HG03066 (cell line): ENCODE data around the gene CNTNAP2.

Source experiments
- ATAC-seq: cut with Tn5 transposase; IDR thresholded peaks from one replicate; pipeline ENCODE4 v1.9.1; 2021; ENCODE audit warnings: low read depth; ENCODE audit not compliant: unreplicated experiment

The CNTNAP2 gene

DNA sequence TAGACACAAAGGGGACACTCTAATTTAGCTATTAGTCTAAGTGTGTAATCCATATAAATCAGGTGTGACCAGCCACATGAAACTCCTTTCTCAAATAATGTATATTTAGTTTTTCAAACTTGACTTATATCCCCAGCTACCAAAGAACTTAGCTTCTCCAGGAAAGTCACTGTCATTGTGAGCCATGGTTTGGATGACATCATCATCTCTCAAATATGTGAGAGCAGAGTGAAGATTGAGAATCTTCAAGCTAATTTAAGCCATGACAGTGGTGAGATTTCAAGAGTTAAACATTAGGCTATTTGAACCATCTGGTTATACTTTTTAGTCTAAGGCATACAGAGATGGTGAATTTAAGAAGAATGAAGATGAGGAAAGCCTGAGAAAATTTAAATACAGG lies 1165.6 kb downstream of the CNTNAP2 start:
- no peak for ATAC-seq

DNA sequence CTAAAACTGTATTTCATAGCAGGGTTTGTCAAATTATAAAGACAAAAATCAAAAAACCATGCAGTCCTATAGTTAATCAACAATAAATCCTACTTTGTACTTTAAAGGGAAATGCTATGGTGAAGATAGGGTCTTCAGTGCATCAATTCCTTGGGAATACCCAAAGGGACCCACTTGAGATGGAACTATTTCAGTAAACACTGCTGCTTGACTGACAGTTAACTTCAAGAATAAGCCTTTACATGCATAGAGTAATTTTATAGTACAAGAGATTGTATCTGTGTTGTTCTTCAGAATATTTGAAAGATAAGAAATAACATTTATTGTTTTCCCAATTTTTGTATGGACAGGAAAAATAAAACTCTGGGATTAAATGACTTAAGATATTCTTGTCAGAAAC lies 1179.6 kb downstream of the CNTNAP2 start:
- ATAC-seq, result no peak

DNA sequence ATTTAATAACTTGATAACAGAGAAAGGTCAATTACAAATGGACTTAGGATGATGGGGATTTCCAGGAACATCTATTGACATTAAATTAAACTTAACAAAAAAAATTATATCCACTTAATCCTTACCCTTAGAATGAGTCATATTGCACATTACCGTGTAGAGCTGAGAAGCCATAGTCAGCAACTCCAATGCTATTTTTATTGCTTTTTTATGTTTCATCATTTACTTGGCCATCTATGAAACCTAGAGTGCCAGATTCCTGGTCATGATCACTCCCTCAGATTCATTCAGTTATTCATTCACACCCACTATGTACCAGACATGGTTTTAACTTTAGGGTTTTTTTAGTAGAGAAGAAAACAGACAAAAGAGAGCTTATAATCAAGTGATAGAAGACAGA lies 1180.4 kb downstream of the CNTNAP2 start:
- no peak for ATAC-seq

DNA sequence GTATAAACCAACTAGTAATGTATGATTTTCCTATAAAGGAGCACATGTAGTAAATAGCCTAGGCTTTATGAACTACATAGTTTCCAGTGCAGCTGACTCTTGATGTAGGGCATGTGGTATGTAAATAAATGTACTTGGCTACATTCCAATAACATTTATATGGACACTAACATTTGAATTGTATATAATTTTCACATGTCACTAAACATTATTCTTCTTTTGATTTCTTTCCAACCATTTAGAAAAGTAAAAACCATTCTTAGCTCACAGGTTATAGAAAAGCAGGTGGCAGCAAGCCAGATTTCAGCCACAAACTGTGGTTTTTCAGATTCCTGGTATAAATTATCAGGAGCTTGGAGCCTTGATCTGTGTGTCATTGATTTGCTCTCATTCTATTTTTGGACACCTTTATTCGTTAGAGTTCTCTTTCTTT lies 1182.0 kb downstream of the CNTNAP2 start:
- no peak for ATAC-seq

DNA sequence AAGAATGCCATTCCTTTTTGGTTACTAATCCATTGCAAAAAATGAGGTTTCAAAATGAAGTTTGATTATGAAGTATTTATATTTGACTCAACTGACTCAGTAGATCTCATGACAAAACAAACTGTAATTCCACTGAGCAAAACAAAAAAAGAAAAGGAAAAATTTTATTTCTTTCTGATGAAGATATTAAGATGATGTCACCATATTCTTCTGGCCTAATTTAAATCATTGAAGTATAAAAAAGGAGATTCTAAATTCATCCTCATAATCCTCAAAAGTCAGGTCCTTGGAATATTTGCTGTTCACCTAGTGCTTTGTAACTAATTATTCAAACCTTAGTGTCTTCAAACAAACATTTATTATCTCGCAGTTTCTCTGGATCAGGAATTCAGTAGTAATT lies 1183.7 kb downstream of the CNTNAP2 start:
- no peak for ATAC-seq

DNA sequence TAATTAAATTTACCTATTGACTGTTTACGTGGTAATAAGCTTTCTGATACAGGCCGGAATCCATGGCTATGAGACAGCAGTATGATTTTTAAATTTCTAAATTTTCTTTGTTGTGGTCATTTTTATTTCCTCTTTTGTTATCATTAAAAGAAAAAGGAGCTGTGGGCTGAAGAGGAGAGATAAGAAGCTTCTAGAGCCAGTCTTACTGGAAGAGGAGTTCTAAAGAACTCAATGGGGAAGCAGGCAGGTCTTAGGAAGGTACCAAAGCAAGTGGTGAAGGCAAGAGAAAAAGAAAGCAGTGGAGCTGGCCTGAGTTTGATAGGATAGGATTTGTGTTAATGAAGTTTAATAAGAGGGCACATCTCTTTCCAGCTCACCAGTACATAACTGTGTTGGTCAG lies 1187.8 kb downstream of the CNTNAP2 start:
- no peak for ATAC-seq

DNA sequence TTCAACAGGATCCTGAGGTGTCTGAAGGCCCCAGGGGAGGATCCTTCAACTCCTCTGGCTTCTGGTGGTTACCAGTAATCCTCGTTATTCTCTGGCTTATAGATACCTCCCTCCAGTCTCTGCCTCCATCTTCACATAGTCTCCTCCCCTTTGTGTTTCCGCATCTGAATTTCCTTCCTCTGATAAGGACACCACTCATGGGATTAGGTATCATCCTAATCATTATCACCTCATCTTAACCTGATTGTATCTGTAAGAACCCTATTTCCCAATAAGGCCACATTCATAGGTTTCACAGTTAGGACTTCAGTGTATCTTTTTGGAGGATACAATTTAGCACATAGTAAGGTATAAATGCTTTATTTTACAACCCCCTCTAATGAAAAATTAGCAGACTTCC lies 1189.2 kb downstream of the CNTNAP2 start:
- no peak for ATAC-seq

DNA sequence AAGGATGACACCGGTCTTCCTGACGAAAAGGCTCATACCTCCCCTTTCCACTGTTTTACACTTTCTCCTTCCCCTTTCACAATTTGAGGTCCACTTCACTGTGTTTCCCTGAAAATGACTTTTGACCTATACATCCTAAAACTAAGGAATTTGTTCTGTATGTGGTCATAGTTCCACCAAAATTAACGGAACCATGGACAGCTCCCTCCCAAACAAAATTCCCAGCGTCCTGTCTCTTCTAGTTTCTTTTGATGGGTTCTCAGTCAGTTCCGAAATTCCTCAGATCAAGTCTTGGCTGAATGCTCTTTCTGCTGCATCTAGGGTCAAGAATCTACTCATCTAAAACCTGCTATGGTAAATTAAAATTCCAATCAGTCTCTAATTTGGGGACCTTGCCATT lies 1191.9 kb downstream of the CNTNAP2 start:
- ATAC-seq, result no peak

DNA sequence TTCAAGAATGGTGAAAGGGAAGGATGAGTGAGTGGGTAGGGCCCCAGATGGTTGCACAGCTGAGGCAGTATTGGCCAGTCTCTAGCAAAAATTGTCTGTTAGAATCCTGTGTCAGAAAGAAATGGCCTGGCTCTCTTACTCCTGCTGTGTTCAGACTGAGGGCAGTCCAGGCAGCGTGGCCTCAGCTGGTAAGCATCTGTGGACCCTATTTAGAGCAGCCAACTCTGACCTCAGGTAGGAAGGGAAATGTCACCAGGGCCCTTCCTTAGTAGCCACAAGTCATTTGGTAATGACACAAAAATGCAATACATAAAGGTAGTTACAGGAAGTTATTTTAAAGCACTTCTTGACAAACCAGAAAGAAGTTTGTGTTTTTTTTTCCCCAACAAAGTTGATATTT lies 1194.7 kb downstream of the CNTNAP2 start:
- ATAC-seq, result no peak

DNA sequence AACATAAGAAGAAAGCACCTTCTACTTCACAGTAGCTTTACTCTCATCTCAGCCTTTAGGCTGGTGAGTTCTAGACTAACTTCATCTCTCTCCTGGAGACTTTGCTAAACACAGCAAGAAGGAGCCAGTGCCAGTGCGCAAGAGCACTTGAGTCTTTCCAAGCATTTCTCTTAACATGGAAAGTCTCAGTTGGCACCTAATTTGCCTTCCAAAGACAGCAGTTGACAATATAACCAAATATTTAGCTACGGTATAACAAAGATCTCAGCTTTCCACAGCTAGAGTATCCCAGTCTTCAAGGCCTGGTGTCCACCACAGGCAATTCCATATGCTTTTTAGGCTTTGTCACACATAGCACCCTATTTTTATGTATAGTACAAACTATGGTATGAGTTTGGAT lies 1204.9 kb downstream of the CNTNAP2 start:
- ATAC-seq, result no peak

DNA sequence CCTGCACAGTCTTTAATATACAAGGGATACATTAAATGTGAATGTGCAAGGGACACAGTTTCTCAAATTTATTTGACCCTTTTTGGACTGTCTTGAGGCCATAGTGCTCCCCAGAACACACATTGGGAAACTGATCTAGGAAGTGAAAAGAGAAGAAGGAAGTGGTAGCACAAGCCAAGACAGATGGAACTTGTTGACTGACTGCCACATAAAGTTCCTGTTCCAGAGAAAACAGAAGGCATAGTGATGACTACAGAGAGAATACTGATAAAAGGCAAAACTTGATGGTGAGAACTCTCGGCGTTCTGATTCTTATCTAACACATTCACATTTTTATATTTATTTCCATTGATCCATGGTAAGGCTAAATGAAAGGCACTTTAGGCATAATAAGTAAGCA lies 1216.4 kb downstream of the CNTNAP2 start:
- ATAC-seq, result no peak

DNA sequence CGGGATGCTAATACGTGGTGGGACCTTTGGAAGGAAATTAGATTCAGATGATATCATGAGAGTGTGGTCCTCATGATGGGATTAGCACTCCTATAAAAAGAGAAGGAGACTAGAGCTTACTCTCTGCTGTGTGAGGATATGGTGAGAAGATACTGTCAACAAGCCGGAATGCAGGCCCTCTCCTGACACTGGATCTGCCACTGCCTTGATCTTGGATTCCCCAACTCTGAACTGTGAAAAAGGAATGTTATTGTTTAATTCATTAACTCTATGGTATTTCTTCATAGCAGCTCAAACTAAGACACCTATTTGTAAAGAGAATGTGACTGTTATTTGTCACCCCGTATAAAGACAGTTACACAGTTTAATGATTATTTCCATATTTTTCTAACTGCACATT lies 1246.5 kb downstream of the CNTNAP2 start:
- no peak for ATAC-seq

DNA sequence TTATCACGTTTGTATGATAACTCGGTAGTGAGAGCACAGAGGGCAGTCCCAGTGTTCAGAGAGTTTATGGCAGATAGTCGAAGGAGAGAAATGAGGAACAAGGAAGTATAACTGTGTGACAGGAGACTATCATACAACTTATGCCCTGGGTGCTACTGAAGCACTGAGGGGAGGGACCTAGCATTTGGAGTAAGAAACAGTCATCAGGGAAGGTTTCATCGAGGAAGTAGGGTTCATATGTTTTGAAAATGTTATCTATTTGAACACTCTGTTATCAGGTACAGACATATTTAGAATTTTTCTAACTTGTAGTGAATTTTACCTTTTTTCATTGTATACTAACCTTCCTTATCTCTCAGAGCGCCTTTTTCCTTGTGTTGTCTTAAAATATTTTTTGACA lies 1259.6 kb downstream of the CNTNAP2 start:
- ATAC-seq, result no peak

DNA sequence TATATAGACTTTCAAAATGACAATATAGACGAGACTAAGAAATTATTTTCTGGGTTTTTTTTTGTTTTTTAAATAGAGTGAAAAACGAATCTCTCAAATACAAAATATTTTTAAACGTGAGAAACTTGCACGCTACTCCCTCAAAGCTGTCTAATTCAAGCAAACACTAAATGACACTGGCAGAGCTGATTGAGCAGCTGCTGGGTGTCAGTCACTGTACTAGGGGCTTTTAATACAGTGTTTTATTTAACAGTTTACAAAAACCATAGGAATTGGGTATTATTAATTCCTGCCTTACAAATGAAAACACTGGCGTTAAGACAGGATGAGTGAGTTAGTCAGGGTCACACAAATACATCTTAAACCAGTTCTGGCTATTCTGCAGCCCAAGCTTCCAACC lies 1264.3 kb downstream of the CNTNAP2 start:
- no peak for ATAC-seq

DNA sequence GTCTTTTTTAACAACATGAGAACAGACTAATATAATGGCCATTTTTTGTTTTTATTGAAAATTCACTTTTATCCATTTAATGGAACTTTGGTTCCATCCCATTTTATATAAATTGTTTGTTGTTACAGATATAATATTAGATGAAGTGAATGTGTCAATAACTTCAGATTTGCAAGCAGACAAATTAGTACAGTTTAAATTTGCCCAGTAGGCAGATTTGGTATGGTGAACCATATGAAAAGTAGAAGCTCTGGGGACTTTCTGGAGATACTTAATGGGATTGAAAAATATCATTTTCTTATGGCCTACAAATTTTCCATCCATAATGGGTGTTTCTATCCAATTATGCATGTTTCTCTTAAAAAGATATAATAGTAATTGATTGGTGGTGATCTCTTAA lies 1277.7 kb downstream of the CNTNAP2 start:
- no peak for ATAC-seq

DNA sequence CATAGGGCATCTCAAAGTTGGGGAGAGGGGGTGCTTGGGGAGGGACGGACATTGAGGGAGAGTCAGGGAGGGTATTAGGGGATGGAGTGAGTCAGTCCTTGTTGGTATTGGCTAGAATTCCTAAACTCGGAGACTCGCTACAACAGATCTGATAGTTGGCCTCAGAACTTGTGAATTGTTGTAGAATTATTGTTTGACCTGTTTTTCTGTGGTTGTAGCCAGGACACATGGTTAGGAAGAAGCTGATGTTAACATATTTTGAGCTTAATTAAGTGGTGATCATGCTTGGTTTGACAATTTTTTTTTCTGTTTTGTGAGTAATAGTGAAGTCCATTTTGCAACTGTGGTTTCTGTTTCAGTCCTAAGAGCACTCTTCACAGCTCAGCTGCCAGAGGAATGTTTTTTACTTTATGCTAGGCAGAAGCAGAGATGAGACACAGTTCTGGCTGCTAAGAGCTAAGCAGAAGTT lies 1283.7 kb downstream of the CNTNAP2 start:
- ATAC-seq, result no peak

DNA sequence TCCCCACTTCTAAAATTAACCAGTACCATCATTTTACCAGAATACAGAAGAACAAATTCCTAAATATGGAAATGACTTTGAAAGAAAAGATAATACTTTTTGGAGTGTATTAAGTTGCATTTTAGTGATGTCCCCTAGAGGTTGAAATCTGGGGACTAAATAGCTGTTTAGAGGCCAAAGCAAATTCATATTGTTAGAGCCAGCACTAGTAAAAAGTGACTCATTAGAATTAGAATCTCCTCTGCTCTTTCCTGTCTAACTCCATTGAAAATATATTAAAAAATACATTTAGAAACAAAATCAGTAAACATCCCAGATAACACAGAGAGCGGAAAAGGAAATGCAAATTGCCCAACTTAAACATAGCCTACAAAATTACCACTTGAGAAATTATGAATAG lies 1284.3 kb downstream of the CNTNAP2 start:
- ATAC-seq, result no peak

DNA sequence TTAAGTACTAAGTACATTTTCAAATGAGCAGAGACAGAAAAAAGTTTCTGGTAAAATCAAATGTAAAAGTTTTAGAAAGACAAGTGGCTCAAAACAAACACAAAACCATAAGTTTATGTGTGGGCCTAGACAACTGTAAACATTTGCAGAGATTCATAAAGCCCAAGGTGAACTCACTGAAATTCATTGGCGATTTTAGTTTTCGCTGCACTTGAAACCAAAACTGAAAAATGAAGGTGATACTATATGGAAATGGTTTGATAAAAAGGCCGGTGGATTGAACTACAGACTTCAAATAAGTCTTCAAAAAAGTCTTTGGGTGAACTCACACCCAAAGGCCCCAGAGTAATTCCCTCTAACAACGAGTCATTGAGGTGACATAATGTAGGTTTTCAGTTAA lies 1289.0 kb downstream of the CNTNAP2 start:
- no peak for ATAC-seq

DNA sequence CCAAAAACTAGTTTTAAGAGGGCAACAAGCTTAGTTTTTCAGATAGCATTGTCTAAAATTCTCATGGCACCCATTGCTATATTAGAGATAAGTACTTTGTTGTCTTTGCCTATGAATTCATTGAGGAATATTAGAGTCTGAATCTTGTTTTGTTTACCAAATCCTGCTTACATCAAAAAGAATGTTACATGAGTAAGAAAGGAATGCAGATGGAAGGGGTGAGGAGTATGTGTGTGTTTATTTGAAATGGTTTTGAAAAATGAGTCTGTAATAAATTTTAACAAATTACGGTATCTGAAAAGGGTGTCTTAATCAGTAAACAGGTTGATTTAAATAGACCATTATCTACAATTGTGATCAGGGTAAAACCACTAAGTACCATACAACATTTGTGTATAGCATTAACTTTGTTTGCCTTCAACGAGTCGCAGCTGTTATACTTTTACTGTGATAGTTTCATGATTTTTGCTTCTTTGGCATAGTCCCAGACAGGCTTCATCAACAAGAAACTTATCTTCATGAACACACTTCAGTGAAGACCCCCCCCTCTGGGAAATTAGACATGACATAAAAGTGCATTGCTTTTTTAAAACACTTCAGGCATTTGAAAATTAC lies 1290.0 kb downstream of the CNTNAP2 start:
- no peak for ATAC-seq

DNA sequence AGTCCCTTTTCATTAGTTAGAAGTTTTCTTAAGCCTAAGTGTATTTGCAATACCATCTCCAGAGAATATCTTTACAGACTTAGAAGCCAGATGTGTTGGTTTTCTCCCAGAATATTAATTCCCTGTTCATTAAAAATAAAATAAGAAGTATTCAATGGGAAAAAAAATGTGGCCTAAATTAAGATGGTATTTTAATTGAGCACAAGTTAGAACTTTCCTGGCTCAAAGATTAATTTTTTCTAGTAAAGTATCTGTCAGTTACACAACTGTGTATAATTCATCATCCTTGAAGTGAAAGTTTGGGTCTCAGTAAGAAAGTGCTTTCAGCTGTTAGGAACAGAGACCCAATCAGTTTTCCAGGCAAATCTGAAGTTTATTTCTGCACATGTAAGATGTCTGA lies 1294.5 kb downstream of the CNTNAP2 start:
- ATAC-seq, result no peak

DNA sequence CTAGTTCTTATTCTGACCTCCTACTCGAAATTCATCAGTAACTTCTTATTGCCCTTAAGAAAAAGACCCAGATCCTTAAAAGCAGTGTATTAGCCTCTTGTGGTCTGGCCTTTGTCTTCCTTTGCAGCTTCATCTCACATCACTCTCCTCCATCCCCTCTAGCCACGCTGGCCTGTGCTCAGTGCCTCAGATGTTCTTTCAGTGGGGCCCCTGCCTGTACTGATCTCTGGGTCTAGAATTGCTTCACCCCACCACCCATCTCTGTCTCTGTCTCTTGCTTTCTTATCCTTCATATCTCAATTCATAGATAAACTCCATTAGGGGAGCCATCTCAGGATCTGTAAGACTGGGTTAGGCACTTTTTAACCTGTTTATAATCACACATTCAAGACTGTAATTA lies 1295.5 kb downstream of the CNTNAP2 start:
- no peak for ATAC-seq

DNA sequence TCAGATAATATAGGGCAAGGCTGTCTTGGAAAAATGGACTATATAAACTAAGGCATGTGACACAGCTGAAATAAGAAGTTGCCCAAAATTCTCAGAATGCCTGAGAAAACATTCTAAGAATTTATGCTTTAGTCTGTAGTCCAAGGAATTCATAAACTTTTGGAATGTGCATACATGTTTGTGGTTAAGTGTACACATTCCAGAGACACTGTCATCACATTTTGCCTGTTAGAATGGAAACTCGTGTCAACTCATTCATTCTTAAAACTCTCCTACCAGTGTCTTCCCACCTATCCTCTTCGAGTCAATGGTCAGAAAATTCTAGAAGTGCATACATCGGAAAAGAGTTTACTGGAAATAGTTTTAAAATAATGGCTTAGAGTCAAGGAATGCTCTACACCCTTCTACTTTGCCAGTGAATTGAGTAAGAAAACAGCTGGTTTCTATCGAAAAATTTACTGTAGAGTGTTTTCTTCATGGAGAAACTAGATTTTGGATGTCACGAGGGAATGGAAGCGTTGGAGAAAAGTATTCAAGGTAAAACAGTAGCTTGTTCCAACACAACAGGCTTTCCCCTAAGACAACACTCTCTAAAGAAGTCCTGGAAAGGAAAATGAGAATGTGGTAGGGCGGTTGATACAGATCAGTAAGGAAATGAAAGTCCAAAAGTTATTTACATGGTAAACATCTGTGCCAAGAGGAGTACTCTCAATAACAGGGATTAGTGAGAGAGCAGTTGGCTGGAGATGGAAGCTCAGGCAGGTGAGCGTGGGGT lies 1296.4 kb downstream of the CNTNAP2 start:
- ATAC-seq, result no peak

DNA sequence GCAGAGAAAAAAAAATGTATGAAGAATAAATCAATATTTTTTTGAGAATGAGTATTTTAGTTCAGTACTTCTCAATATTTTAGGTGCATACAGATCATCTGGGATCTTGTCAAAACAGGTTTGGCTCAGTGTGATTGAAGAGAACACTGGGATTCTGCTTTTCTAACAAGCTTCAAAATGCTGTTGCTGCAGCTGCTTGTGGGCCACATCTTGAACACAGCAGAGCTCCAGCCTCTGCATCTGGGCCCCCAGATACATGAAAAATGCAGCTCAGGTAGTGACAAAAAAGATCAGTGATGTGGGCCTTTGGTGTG lies 1296.9 kb downstream of the CNTNAP2 start:
- ATAC-seq, result no peak
